H1 (cell line): ENCODE measurements around the gene CYP17A1. TPM values are rescaled to one million over a fixed set of nuclear protein-coding genes. Genes with fewer than 3 reads are reported as not detected.

Experiments used
- BACH1 ChIP-seq: IDR thresholded peaks from 2 replicates; pipeline ENCODE4 v1.6.1; 2012; ENCODE audit warnings: low read length, improper control_type of control experiment
- polyA plus RNA-seq, 7 experiments: library from polyadenylated mRNA; depleted of rRNA in 3 of 7; stranded (reverse) in 5 of 7; unstranded in 2 of 7; fragments of >200 nt in 5 of 7; fragments of 200-250 nt in 2 of 7; gene quantifications; 1 replicate in 5 of 7; 2 replicates in 1 of 7; 4 replicates in 1 of 7; pipeline versions ENCODE4 v1.2.1 to v1.2.3, GENCODE V29; 2011 to 2013; ENCODE audit warnings: missing spikeins in 2 of 7, mixed read lengths in 2 of 7
- total RNA-seq: library from RNA; stranded (reverse); fragmentation: NEBNext Ultra II Directional; extraction: Animal tissue kit (Norgen Biotek cat#: 25700); gene quantifications from 2 replicates; pipeline ENCODE4 v1.2.1, GENCODE V29; 2021

Gene CYP17A1
- total and polyA plus RNA-seq, 2 of the 8 experiments (the other 6 are each of a cell fraction or from before 2014, with no cell fraction given) = not detected

- no peak for TF ChIP-seq BACH1
- TF ChIP-seq, all 59 proteins: peak for 0
Observed at GRCh38 chr10:102801978-102802377, 35.2 kb downstream of the CYP17A1 start (continued).
